Inferior parietal cortex (tissue), 1 donor: ENCODE measurements around the gene MFAP4.
"Not testable (repeated sequence)": the region's sequence is repeated elsewhere in the genome, so short reads cannot be mapped to it uniquely, and the experiment has no call there.

Experiments
- DNase-seq: peaks from one replicate; pipeline ENCODE4 v3.0.0-alpha.2; 2016; ENCODE audit errors: extremely low spot score

Gene MFAP4

GRCh38 chr17:19370493-19370960 lies 16.5 kb downstream of the MFAP4 start:
- no peak for DNase-seq

GRCh38 chr17:19369846-19370492 lies 17.0 kb downstream of the MFAP4 start:
- DNase-seq = no peak

DNA sequence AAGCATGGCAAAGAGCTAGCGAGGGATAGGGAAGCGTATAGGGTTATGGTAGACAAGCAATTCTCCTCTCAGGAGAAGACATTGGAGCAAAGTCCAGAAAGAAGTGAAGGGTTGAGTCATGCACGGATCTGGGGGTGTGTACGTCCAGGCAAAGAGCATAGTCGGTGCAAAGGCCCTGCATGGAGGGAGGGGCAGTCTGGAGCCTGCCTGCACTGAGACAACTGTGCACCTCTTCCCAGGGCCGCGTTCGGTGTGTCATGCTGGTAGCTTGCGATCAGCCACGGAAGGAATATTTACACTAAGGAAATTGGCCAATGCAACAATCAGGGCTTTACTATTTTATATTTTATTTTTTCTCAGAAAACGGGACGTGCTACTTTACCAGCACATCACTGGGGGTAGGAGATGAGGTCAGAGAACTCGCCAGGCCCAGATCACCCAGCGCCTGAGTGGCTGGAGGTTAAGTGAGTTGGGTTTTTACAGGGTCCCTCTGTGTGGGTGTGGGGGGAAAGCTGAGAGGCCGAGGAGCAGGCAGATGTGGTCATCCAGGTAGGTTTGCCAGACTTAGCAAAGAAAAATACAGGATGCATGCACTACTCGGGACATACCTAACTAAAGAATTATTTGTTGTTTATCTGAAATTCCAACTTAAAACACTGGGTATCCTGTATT lies 17.7 kb downstream of the MFAP4 start:
- DNase-seq = no peak

DNA sequence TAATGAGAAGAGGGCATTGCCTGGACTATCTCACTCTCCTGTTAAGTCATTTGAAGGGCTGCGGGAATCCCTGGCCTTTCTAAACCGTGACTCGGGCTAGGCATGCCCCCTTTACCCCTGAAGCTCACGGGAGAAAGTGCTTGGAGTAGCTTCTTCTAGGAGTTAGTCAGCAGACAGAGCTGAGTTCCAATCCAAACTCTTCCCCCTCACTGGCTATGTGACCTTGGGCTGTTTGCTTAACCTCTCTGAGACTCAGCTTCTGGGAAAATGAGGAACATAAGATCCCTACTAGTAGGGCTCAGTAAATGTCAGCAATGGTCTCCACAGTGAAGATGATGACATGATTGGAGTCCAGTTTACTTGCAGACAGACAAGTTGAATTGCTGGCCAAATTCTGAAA lies 18.8 kb downstream of the MFAP4 start:
- no peak for DNase-seq

- no peak for DNase-seq
Measured at GRCh38 chr17:19366637-19366972, 20.4 kb downstream of the MFAP4 start.

GRCh38 chr17:19365833-19366636 lies 21.0 kb downstream of the MFAP4 start:
- no peak for DNase-seq

- DNase-seq = no peak
Measured at GRCh38 chr17:19365499-19365817, 21.5 kb downstream of the MFAP4 start.

GRCh38 chr17:19364699-19365498 lies 22.1 kb downstream of the MFAP4 start:
- DNase-seq = peak; percentile 45

DNA sequence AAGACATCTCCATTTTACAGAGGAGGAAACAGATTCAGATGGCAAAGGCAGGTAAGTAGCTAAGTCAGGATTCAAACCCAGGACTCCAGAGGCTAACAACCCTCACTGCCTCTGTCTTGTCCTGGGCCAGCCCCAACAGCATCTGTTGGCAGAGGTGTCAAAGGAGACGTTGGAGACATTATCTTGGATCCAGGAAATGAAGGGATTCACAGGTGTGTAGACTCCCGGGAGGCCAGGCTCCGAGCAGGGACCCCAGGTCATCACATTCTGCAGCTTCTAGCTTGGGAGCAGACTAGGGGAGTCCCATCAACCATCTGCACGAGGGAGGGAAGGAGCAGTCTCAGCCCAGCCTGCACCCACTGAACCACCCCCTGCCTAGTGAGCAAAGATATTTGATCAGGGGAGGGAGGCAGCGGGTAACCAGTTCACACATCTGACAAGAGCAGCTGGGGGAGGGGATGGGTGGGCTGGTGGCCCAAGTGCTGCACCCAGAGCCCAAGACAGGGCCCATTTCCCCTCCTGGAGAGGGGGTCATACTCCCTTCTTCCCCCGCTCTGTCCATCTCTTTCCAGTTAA lies 23.4 kb downstream of the MFAP4 start:
- no peak for DNase-seq

- no peak for DNase-seq
Measured at GRCh38 chr17:19363114-19363438, 23.9 kb downstream of the MFAP4 start.

- DNase-seq = peak; percentile 96
Measured at GRCh38 chr17:19362277-19363113, 24.5 kb downstream of the MFAP4 start, which contains the start of gene B9D1. Gene B9D1, minus strand, starts transcription at chr17:19362723. Its CDS starts 154 bp downstream, at chr17:19362569.

DNA sequence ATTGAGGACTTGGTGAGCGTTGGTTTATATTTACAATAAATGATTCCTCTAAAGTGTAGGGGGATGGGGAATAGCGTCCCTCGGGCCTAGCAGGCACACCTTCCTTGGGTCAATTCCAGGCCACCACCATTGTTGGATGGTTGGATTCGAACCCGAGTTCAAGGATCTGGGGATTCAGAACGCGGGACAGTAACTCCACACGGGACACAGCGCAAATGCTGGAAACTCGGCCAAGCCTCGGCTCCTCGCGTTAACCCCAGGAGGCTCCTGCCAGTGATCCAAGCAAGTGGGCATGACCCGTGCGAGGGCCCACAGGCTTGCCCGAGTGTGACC lies 25.1 kb downstream of the MFAP4 start:
- no peak for DNase-seq

- no peak for DNase-seq
Measured at GRCh38 chr17:19361326-19361725, 25.7 kb downstream of the MFAP4 start.

- DNase-seq = no peak
Measured at GRCh38 chr17:19360772-19361171, 26.2 kb downstream of the MFAP4 start.

DNA sequence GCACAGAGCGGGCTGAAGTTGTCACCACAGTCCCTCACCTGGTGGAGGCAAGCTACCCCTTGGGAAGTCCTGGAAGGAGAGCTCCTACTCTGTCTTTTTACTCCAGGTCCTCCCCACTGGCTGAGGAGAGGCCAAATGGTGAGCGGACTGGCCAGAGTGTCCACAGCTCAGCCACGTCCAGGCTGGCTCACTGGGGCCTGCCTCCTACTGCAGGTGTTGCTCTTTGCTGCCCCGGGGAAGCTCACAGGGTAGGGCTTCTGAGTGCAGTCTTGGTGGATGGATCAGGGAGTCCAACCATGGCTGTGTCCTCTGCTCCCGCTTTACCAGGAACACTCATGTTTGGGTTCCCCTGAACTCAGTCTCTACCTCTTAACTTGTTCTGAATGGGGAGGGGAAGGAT lies 27.1 kb downstream of the MFAP4 start:
- DNase-seq = no peak

DNA sequence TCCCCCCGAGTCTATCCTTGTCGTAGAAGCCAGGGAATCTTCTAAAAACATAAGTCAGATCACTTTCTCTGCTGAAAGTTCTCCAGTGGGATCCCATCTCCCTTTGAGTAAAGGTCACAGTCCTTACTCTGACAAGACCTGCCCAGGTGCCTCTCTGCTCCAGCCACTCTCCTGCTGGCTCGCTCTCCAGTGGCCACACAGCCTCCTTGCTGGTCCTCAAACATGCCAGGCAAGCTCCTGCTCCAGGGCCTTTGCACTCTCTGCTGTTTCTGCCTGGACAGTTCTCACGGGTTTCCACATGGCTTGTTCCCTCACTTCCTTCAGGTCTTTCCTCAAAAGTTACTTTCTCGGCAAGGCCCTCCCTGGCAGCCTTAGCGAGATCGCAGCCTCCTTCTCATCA lies 27.8 kb downstream of the MFAP4 start:
- DNase-seq = no peak

GRCh38 chr17:19357761-19358160 lies 29.2 kb downstream of the MFAP4 start:
- DNase-seq = no peak

GRCh38 chr17:19357351-19357750 lies 29.6 kb downstream of the MFAP4 start:
- DNase-seq = no peak

DNA sequence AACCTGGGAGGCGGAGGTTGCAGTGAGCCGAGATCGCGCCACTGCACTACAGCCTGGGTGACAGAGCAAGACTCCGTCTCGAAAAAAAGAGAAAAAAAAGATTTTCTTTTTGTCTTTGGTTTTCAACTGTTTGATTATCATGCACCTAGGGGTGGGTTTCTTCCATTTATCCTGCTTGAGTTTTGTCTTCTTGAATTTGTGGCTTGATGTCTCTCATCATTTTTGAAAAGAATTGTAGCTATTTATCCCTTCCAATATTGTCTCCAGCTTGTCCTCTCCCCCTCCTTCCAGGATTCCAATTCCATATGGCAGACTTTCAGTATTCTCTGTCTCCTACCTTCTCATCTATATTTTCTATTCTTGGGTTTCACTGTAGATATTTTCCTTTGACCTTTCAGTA lies 32.2 kb downstream of the MFAP4 start:
- DNase-seq = no peak

GRCh38 chr17:19353401-19353800 lies 33.6 kb downstream of the MFAP4 start:
- not testable (repeated sequence) for DNase-seq

- DNase-seq = no peak
Measured at GRCh38 chr17:19348806-19349205, 38.2 kb downstream of the MFAP4 start.
